ENCODE measurements around the gene SPATA46. TPM values are rescaled to one million over a fixed set of nuclear protein-coding genes. Genes with fewer than 3 reads are reported as not detected.

SPATA46 gene
- total RNA-seq, 1 experiment from 2014 or later = not detected

DNA sequence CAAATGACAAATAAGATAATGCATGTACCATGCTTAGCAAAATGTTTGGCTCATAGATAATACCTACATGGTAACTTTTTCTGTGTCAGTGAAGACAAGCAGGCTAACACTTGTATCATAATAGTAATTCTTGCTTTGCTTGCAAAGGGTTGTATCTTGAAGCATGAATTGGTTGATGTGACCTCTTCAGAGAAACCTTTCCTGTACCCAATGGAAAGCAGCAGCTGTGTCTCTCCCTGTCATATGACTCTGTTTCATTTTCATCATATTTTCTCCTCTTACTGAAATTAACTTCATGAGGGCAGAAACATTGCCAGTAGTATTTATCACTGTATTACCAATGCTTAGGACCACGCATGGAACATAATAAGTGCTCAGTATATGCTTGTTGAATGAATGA lies 30.9 kb upstream of the SPATA46 start:
- TF ChIP-seq, protein P1, sequence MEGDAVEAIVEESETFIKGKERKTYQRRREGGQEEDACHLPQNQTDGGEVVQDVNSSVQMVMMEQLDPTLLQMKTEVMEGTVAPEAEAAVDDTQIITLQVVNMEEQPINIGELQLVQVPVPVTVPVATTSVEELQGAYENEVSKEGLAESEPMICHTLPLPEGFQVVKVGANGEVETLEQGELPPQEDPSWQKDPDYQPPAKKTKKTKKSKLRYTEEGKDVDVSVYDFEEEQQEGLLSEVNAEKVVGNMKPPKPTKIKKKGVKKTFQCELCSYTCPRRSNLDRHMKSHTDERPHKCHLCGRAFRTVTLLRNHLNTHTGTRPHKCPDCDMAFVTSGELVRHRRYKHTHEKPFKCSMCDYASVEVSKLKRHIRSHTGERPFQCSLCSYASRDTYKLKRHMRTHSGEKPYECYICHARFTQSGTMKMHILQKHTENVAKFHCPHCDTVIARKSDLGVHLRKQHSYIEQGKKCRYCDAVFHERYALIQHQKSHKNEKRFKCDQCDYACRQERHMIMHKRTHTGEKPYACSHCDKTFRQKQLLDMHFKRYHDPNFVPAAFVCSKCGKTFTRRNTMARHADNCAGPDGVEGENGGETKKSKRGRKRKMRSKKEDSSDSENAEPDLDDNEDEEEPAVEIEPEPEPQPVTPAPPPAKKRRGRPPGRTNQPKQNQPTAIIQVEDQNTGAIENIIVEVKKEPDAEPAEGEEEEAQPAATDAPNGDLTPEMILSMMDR (IDR thresholded peaks at IDR 0.05; ENCODE audit: unreplicated experiment) = no peak
- no TSS peak for BruUV-seq (replicated peaks)
- Mint-ChIP-seq H3K27ac (ENCODE audit: unreplicated experiment) (no peak overlapping the region), H3K4me3 (ENCODE audit: low read depth, unreplicated experiment) (no peak overlapping the region), H3K4me1 (ENCODE audit: low read depth, unreplicated experiment) (peaks cover 7% of the 10 kb centered on the region), H3K9me3 (ENCODE audit: low read depth, unreplicated experiment) (no peaks in the 10 kb centered on the region), H3K36me3 (ENCODE audit: insufficient read depth, unreplicated experiment) (no peaks in the 10 kb centered on the region), H3K27me3 (ENCODE audit: unreplicated experiment) (no peaks in the 10 kb centered on the region)
- no peak for DNase-seq
- intact Hi-C loops (cut with micrococcal nuclease; ENCODE audit: unreplicated experiment) = no loop called here
- CTCF ChIA-PET = interaction anchor here (1.0 kb wide), 1 partner anchor 12 kb away, joined by 3 read pairs; no protein-coding TSS in a partner anchor

DNA sequence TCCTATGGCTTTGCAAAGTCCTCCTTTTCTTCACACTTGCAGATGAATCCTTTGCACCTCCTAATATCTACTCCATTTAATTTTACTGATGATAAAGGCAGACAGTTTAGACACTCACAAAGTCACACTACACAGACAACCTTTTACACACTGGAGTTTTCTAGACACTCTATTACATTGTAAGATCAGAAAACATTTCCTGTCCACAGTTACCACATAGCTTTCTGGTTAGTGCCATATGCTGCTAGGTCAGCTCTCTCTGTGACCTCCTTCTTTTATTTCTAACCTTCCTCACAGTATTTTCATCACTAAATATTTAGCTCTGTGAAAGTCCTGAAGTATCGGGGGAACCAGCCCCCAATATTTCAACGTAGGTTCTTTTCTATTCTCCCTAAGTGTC lies 30.2 kb upstream of the SPATA46 start:
- no peaks in the 10 kb centered on the region for H3K27me3 Mint-ChIP-seq (ENCODE audit: unreplicated experiment)
- intact Hi-C loops (cut with micrococcal nuclease; ENCODE audit: unreplicated experiment) = no loop called here
- H3K27ac Mint-ChIP-seq (ENCODE audit: unreplicated experiment) = no peak overlapping the region
- peaks cover 4% of the 10 kb centered on the region for H3K4me1 Mint-ChIP-seq (ENCODE audit: low read depth, unreplicated experiment)
- BruUV-seq (replicated peaks) = no TSS peak
- TF ChIP-seq, protein P1 (IDR thresholded peaks at IDR 0.05; ENCODE audit: unreplicated experiment) = no peak
- CTCF ChIA-PET = interaction anchor here (1.9 kb wide), 1 partner anchor 12 kb away, joined by 5 read pairs; no protein-coding TSS in a partner anchor
- no peak for DNase-seq
- no peaks in the 10 kb centered on the region for H3K36me3 Mint-ChIP-seq (ENCODE audit: insufficient read depth, unreplicated experiment)
- H3K4me3 Mint-ChIP-seq (ENCODE audit: low read depth, unreplicated experiment) = no peak overlapping the region
- no peaks in the 10 kb centered on the region for H3K9me3 Mint-ChIP-seq (ENCODE audit: low read depth, unreplicated experiment)

DNA sequence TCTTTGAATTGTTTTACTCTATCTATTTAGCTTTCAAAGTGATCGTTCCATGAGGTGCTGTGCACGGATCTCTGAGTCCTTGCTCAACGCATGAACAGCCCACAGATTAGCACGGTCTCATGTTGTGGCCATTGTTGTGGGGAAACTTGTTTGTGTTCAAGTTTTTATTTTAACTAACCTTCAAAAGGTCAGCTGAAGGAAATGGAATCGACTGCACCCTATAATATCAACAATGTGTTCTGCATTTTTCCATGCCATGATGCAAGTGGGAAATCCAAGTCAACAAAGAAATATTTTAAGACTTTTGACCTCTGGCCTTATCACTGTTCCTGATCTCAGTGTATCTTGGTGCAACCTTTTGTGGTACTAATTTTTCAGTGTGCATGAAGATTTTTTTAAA lies 29.1 kb upstream of the SPATA46 start:
- H3K4me1 Mint-ChIP-seq (ENCODE audit: low read depth, unreplicated experiment) = no peaks in the 10 kb centered on the region
- no peak overlapping the region for H3K4me3 Mint-ChIP-seq (ENCODE audit: low read depth, unreplicated experiment)
- no peaks in the 10 kb centered on the region for H3K27me3 Mint-ChIP-seq (ENCODE audit: unreplicated experiment)
- no TSS peak for BruUV-seq (replicated peaks)
- no peaks in the 10 kb centered on the region for H3K9me3 Mint-ChIP-seq (ENCODE audit: low read depth, unreplicated experiment)
- TF ChIP-seq, protein P1 (IDR thresholded peaks at IDR 0.05; ENCODE audit: unreplicated experiment) = no peak
- H3K36me3 Mint-ChIP-seq (ENCODE audit: insufficient read depth, unreplicated experiment) = no peaks in the 10 kb centered on the region
- intact Hi-C loops (cut with micrococcal nuclease; ENCODE audit: unreplicated experiment) = no loop called here
- no peak overlapping the region for H3K27ac Mint-ChIP-seq (ENCODE audit: unreplicated experiment)
- CTCF ChIA-PET = interaction anchor here (0.5 to 1.9 kb wide), 3 partner anchors 13 to 400 kb away, joined by 3 to 5 read pairs (median 3); no protein-coding TSS in a partner anchor
- DNase-seq = no peak

DNA sequence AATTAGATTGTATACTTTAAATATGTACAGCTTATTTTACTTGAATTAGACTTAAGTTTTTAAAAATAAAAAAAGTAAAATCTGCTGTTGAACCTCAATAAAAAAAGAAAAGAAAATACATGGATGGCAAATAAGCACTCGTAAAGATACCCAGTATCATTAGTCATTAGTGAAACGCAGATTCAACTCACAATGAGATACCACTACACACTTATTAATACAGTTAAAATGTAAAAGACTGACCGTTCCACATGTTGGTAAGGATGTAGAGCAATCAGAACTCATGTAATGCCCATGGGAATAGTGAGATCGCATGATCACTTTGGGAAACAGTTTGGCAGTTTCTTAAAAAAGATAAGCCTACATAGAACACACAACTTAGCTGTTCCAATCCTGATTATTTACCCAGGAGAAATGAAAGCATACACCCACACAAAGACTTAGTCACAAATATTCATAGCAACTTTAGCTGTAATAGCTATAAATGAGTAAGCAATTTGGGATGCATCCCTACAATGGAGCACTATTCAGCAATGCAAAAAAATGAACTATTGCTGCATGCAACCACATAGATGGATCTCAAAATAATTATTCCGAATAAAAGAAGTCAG lies 28.0 kb upstream of the SPATA46 start:
- H3K4me3 Mint-ChIP-seq (ENCODE audit: low read depth, unreplicated experiment) = no peak overlapping the region
- BruUV-seq (replicated peaks) = no TSS peak
- H3K27me3 Mint-ChIP-seq (ENCODE audit: unreplicated experiment) = peaks cover 2% of the 10 kb centered on the region
- DNase-seq = no peak
- H3K27ac Mint-ChIP-seq (ENCODE audit: unreplicated experiment) = no peak overlapping the region
- H3K4me1 Mint-ChIP-seq (ENCODE audit: low read depth, unreplicated experiment) = no peaks in the 10 kb centered on the region
- TF ChIP-seq, protein P1 (IDR thresholded peaks at IDR 0.05; ENCODE audit: unreplicated experiment) = no peak
- H3K9me3 Mint-ChIP-seq (ENCODE audit: low read depth, unreplicated experiment) = no peaks in the 10 kb centered on the region
- intact Hi-C loops (cut with micrococcal nuclease; ENCODE audit: unreplicated experiment) = no loop called here
- CTCF ChIA-PET = interaction anchor here (0.5 kb wide), 1 partner anchor 164 kb away, joined by 3 read pairs; no protein-coding TSS in a partner anchor
- H3K36me3 Mint-ChIP-seq (ENCODE audit: insufficient read depth, unreplicated experiment) = no peaks in the 10 kb centered on the region
